ENCODE data around the gene PPP6R3. TPM values are rescaled to one million over a fixed set of nuclear protein-coding genes. Genes with fewer than 3 reads are reported as not detected.

The PPP6R3 gene
- total RNA-seq, 1 donor from 2014 or later = 83.5 TPM

DNA sequence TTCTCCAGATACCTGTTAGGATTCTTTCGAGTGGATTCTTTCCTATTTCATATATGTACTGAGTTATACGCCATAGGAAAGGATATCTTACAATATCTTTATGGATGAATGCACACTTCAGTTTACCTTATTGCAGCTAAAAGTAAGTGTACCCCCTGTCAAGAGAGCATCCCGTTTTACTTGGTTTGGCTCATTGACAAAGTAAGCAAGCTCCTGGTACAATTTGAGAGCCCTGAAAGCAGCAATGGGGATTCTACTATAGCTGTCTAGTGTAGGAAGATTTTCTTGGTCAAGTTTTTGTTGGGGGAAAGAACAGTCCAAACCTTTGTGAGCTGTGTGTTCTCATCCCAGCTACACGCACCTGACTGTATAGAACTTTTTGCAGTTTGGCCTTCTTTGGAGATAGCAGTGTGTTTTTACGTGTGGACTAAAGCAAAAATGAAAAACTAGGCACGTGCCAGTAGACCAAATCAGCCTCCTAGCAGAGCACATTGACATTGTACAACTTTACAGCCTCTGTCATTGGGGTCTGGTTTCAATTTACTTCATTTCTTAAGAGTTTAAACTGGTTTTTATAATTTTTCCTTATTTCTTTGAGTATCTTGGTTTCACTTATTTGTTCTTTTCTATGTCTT, 44.0 kb downstream of the PPP6R3 start:
- DNase-seq (ENCODE audit: missing footprints) = no peak
- ATAC-seq = no peak
- intact Hi-C loops (cut with DNase I) = loop anchor here (5.0 kb wide), 1 partner anchor 42 kb away; the partner anchor contains the start of gene PPP6R3

DNA sequence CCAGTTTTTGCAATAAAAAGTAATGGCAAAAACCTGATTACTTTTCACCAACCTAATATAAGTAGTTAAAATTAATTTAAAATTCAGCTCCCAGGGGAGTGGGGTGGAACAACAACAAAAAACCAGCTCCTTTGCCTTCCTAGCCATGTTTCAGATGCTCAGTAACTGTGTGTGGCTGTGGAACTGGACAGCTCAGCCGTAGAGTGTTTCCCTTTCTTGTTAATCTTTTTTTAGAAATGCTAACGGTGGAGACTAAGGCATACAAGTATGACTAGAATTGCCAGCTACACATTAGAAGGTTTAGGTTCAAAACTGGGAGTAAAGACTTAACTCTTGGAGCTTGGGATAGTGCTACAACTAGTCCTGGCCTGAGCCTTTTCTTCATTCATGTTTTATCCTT, 45.0 kb downstream of the PPP6R3 start:
- intact Hi-C loops (cut with DNase I) = loop anchor here (5.0 kb wide), 1 partner anchor 43 kb away; the partner anchor contains the start of gene PPP6R3
- DNase-seq (ENCODE audit: missing footprints) = no peak
- ATAC-seq = peak; percentile 58

DNA sequence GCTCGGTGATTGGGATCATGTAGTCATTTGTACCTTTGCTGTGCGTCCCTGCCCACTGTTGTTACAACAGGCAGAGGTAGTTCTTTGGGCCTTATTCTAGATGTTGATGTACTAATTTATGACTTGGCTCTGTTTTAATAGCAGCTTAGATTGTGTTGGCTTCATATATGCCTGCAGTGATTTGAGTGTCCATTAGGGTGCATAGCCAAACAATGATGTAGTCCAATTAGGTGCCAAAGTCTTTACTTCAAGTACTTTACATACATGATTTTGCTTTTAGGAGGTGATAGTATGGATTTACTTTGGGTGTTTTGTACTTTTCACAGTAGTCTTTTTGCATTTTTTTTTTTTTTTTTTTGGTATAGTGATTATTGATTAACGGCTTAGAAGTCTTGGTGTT, 46.4 kb downstream of the PPP6R3 start:
- intact Hi-C loops (cut with DNase I) = loop anchor here (5.0 kb wide), 1 partner anchor 45 kb away; the partner anchor contains the start of gene PPP6R3
- DNase-seq (ENCODE audit: missing footprints) (no peak), ATAC-seq (no peak)

DNA sequence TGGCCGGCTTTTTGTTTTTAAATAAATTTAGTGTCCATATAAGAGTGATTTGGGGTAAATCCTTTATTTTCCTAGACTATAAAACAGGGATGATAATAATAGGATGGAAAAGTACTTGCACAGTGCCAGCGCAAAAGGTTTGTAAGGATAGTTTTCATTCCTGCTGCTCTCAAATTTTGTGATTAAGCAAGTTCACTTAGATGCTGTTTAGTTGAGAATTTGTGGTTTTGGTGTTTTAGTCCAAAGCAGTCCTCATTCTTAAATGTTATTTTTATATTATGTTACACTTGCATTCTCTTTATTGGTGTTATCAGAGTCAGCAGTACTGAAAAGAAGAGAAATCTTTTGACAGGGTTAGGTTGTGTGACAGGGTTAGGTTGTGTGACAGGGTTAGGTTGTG, 47.9 kb downstream of the PPP6R3 start:
- intact Hi-C loops (cut with DNase I) = loop anchor here (5.0 kb wide), 1 partner anchor 46 kb away; the partner anchor contains the start of gene PPP6R3
- no peak for DNase-seq (ENCODE audit: missing footprints)
- ATAC-seq = no peak

DNA sequence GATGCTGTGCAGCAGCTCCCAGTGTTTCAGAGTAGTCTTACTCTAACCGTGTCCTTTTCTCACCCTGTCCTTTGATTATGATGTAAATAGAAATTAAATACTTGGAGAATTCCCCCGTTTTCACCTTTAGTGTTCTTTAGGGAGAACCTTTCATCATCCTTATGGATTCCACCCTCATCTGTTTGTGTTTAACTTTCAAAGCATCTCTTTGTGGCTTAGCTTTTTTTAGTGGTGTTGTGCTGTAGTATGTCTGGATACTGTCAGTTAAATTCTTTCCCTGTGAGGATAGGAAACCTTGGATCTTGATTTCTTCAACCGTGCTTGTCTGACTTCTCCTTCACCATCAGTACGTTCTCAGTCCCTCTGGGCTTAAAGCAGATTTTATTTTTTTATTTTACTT, 48.5 kb downstream of the PPP6R3 start:
- no peak for DNase-seq (ENCODE audit: missing footprints)
- intact Hi-C loops (cut with DNase I) = loop anchor here (5.0 kb wide), 1 partner anchor 47 kb away; the partner anchor contains the start of gene PPP6R3
- no peak for ATAC-seq

DNA sequence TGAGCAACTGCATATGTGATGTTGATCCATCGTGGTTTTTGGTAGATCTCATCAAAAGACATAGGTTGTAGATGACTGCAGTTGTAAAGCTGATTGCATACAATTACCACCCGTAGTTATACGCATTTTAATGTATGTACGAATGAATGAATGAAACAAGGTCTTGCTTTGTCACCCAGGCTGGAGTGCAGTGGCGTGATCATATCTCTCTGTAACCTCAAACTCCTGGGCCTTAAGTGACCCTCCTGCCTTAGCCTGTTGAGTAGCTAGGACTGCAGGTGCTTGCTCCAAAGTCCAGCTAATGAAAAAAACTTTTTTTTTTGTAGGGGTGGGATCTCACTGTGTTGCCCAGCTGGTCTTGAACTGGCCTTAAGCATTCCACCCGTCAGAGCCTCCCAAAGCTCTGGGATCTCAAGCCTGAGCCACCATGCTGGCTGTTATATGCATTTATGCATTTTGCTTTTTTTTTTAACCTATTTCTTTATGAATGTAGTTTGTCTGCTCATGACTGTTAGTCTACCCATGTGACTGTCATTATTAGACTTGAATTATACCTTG, 53.5 kb downstream of the PPP6R3 start:
- ATAC-seq (no peak), DNase-seq (ENCODE audit: missing footprints) (no peak)
- intact Hi-C loops (cut with DNase I) = no loop called here

DNA sequence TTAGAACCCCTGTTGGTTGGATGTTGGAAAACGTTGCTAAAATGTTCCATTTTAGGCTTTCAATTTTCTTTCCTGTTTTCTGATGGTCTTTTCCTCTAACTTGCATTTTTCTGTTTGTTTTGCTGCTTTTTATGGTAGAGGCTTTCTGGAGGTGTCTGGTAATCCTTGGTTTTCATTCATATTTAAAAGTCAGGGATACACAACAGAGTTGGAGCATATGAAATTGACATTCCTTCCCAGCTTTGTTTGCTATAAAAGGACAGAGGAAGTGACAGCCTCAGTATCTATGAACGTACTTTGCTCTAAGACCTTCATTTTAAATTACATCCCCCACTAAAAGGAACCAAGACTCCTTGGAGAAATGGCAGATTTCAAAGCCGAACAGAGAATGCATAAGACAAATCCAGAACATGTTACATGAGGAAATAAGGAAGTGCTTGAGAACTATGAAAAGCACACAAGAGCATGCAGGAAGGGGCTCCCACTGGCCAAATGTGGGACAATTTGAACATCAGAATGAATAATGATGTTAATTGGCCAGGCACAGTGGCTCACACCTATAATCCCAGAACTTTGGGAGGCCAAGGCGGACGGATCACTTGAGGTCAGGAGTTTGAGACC, 56.7 kb downstream of the PPP6R3 start:
- intact Hi-C loops (cut with DNase I) = no loop called here
- DNase-seq (ENCODE audit: missing footprints) = no peak
- ATAC-seq = no peak

DNA sequence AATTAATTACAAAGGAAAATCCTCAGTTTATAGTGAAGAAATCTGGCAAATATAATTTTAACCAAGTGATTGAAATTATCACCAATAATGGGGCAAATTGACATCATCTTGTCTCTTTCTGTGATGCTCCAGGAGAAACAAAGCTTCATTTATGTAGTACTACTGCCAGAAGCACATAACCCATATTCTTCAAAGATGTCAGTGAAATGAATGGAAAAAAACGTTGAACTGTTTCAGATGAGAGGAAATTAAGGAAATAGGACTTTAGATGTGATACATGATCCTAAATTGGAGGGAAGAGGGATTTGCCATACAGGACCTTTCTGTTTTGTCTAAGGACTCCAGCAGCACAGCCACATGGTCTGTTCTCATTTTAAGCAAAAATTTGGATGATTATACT, 57.6 kb downstream of the PPP6R3 start:
- ATAC-seq (no peak), DNase-seq (ENCODE audit: missing footprints) (no peak)
- intact Hi-C loops (cut with DNase I) = no loop called here

DNA sequence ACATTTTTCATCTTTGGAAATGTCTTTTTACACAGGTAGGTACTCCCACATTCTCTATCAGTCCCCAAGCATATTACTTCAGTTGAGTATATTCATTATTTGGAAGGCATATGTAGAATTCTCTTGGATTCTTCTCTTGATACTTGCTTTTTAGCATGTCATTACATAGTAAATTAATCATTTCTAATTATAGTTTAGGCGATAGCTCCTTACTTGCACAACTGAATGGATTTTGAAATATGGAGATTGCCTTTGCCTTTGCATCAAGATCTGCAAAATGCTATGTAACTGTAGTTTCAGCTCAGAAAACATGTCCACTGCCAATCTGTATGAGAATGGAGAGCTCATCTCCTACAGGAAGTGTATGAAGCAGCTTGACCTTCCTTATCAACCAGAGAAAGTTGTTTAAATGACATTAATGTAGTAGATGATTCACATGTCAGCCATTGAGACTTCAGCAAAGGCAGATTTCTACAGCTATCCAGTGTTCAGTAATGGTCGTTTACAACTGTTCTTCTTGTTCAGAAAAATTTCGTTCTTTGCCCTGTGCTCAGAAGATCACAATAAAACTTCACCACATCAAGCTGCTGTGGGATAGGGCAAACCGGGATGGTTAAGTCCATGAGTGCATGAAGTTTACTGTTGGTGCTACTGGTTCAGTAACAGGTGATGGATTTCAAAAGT, 61.6 kb downstream of the PPP6R3 start:
- intact Hi-C loops (cut with DNase I) = no loop called here
- no peak for DNase-seq (ENCODE audit: missing footprints)
- ATAC-seq = no peak

DNA sequence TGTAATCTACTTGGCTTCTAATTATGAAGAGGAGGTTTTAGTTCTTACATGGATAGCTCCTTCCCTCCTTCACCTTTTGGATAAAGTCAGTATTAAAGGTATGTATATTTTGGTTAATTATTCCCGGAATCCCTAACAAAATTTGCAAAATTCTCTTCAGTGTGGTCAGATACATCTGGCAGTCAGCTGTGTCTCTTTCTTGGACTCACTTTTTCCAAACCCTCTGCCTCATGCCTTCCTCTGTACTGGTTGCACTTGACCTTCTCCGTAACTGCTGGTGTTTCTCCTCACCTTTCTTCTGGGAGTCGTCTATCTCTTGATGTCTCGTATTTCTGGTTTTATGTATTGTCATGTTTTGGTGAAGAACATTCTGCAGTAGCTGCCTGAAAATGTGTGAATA, 62.5 kb downstream of the PPP6R3 start:
- no peak for DNase-seq (ENCODE audit: missing footprints)
- no peak for ATAC-seq
- intact Hi-C loops (cut with DNase I) = no loop called here

DNA sequence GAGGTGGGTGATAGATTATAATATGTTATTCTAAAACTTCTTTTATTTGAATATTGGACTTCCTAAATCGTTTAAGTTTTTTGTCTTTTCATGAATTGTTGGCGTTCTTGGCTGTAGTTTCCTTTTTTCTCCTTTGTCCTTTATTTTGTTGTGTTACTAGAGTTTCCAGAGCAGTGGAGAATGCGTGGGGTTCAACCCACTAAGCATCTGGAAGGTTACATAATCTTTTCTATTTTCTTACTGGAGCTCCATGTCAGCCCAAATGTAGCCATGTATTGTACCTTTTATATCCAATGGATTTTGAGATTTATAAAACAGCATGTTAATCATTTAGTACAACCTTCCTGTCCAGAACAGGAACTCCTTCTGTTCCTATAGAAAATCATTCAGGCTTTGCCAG, 63.2 kb downstream of the PPP6R3 start:
- intact Hi-C loops (cut with DNase I) = no loop called here
- no peak for ATAC-seq
- DNase-seq (ENCODE audit: missing footprints) = no peak

DNA sequence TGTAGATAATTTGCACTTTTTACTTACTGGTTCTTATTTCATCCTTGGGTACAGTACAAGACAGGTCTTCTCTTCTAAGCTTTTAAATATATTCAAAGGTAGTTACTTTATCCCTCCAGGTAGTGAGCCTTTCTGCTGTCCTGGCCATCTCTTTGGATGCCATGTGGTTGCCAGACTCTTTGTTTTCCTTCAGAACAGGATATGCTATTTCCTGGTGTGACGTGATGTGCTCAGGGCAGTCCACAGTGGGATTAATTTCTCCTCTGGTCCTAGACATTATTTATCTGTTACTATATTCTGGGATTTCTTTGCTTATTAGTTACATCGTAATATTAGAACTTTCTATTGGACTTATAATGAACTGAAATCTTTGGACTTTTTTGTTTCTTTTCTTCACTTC, 63.7 kb downstream of the PPP6R3 start:
- ATAC-seq = no peak
- no peak for DNase-seq (ENCODE audit: missing footprints)
- intact Hi-C loops (cut with DNase I) = no loop called here

DNA sequence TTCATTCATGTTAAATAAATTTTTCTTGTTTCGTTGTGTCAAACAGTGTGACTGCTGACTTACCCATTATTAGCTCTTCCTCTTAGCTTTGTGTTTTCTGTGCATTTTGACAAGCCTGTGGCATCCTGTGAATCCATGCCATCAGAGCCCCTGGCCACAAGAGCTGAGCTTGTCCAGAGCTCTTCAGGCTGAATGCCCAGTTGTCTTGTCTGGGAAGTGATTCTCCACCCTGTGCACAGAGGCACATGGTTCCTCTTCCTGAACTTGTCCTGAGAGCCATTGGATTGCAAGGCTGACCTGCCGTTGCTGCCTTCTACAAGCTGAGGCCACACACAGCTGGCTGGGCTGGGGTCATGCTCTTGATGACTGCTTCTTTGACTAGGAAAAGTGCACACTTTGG, 64.1 kb downstream of the PPP6R3 start:
- no peak for DNase-seq (ENCODE audit: missing footprints)
- intact Hi-C loops (cut with DNase I) = no loop called here
- ATAC-seq = no peak

DNA sequence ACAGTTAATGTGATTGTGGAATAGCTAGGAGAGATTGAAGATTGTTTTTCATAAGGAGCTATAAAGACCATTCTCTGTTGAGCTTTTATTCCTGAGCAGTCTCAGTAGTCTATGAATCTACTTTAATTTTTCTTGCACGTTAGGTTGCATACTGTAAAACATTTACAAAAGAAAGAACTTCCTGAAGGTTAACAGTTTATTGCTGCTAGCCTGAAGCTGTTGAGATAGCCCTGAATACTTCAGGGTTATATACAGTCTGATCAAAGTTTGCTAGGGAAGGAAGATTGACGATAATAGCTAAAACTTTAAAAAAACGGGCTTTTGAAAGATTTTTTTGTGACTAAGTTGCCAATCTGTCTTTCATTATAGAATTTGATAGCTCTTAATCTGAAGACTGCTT, 64.8 kb downstream of the PPP6R3 start:
- no peak for ATAC-seq
- intact Hi-C loops (cut with DNase I) = no loop called here
- no peak for DNase-seq (ENCODE audit: missing footprints)

DNA sequence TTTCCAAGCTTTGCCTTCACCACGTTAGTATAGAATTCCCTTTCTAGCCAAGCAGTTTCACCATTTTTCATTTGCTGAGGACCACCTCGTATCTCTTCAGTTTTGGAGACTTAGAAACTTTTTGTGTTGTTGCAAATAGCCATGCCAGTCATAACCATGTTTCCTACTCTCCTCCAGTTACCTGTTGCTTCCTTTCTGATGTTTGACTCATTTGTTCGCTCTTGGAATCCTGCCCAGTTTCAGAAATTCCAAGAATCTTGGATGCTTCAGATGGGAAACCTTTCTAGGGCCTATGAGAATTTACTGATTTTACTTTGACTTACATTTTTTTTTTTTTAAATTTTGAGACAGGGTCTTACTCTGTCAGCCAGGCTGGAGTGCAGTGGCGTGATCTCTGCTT, 65.4 kb downstream of the PPP6R3 start:
- ATAC-seq = no peak
- DNase-seq (ENCODE audit: missing footprints) = no peak
- intact Hi-C loops (cut with DNase I) = no loop called here

DNA sequence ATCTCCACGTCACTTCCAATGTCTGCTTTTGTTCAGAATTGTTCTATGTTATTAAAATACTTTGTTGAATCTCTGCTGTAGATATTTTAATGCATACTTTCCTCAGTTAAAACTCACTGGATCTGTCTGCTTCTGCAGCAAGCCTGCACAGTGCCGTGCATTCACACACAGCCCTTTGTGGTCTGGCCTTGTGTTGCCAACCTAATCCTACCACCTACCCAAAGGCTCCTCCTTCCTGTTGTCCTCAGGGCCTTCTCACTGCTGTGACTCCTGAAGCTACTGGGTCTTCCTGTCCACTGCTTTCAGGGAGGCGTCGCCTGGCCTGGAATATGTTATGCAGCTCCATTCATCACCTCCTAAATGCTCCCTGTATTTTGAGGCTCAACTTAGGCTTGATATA, 67.0 kb downstream of the PPP6R3 start:
- ATAC-seq (no peak), DNase-seq (ENCODE audit: missing footprints) (no peak)
- intact Hi-C loops (cut with DNase I) = no loop called here

DNA sequence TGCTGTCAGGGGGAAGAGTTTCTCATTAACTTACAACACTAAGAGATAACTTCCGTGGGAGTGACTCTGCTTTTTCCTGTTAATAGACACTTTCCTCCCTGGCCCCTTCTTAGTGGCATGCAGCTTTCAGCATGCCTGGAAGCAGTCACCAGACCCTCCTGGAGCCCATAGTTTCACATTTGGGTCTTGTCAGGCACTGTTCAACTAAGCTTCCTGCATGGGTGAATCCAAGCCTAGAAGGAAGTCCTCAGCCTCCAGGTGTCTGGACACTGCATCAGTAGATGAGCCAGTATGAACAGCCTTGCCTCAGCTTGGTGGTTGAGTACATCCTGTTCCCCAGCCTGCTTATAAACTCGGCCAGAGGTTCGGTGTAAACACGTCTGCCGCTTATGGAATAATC, 68.1 kb downstream of the PPP6R3 start:
- no peak for ATAC-seq
- intact Hi-C loops (cut with DNase I) = no loop called here
- DNase-seq (ENCODE audit: missing footprints) = no peak

DNA sequence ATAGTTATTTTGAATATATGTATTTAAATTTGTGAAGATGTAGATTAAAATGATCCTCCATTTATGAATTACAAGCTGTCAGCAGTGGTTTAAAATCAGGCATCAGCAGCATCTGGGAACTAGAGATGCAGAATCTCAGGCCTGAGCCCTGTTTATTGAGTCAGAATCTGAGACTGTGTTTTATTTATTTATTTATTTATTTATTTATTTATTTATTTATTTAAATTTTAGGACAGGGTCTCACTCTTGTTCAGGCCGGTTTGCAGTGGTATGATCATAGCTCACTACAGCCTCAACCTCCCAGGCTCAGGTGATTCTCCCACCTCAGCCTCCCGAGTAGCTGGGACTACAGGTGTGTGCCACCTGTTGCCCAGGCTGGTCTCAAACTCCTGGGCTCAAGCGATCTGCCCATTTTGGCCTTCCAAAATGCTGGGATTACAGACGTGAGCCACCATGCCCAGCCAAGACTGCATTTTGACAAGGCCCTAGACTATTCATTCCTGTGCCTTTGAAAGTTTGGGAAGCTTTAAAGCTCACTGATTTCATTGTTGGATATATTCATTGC, 70.7 kb downstream of the PPP6R3 start:
- no peak for DNase-seq (ENCODE audit: missing footprints)
- intact Hi-C loops (cut with DNase I) = no loop called here
- no peak for ATAC-seq

DNA sequence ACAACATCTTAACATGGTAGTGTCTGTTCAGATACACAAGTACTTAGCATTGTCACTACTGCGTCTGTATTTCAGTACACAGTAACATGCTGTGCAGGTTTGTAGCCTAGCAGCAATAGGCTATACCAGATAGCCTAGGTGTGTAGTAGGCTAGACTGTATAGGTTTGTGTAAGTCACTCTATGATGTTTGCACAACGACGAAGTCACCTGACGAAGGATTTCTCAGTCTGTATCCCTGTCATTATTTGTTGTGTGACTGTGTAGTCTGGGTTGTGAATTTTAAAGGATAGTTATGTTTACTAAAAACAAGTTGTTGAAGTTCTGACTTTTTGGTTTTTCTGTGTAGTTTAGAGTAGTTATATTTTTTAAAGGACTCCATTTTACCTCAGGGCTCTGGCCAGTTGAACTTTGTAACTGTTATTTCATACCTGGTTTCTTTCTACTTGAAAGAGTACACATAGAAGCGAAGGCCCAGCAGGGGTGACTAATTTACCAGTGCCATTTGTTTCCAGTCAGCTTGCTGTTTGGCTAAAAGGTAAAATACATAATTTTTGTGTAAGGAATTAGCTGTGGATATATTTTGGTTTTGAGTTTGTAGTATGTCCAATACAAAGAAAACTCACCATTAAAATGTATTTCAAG, 72.3 kb downstream of the PPP6R3 start:
- DNase-seq (ENCODE audit: missing footprints) = no peak
- intact Hi-C loops (cut with DNase I) = no loop called here
- ATAC-seq = no peak

Measured in Right ventricle myocardium inferior (tissue), 1 donor.